Liver (tissue), 3 donors: ENCODE results near the gene TBC1D24.

ENCODE experiments used
- ATF3 ChIP-seq: IDR thresholded peaks from 2 replicates; pipeline ENCODE4 v1.6.1; 2016; ENCODE audit warnings: antibody characterized with exemption
- FOXA1 ChIP-seq: IDR thresholded peaks from 2 replicates; pipeline ENCODE4 v1.6.1; 2016; ENCODE audit warnings: antibody characterized with exemption
- FOXA2 ChIP-seq: IDR thresholded peaks from 2 replicates; pipeline ENCODE4 v1.6.1; 2016; ENCODE audit warnings: antibody characterized with exemption
- GABPA ChIP-seq, 2 donors: IDR thresholded peaks in 1 of 2; conservative IDR thresholded peaks in 1 of 2; 2 replicates each; pipeline ENCODE4 v1.6.1; 2016; ENCODE audit warnings: antibody characterized with exemption in 2 of 2, mild to moderate bottlenecking in 1 of 2, moderate library complexity in 1 of 2
- JUND ChIP-seq, 2 donors: IDR thresholded peaks; 2 replicates each; pipeline ENCODE4 v1.6.1; 2016; ENCODE audit warnings: antibody characterized with exemption in 2 of 2
- RAD21 ChIP-seq, 2 donors: IDR thresholded peaks; 2 replicates each; pipeline ENCODE4 v1.6.1; 2016; ENCODE audit warnings: antibody characterized with exemption in 2 of 2, mild to moderate bottlenecking in 2 of 2
- REST ChIP-seq: IDR thresholded peaks from 2 replicates; pipeline ENCODE4 v1.6.1; 2016; ENCODE audit warnings: antibody characterized with exemption, mild to moderate bottlenecking
- SP1 ChIP-seq: IDR thresholded peaks from 2 replicates; pipeline ENCODE4 v1.6.1; 2018; ENCODE audit warnings: antibody characterized with exemption, mild to moderate bottlenecking
- TAF1 ChIP-seq: conservative IDR thresholded peaks from 2 replicates; pipeline ENCODE4 v1.6.1; 2016; ENCODE audit warnings: antibody characterized with exemption, mild to moderate bottlenecking
- TF ChIP-seq, protein P1 (sequence below): fragments of 150-350 bp; IDR thresholded peaks from 2 replicates; pipeline ENCODE4 v1.5.1; 2017; ENCODE audit warnings: improper control_type of control experiment, low read depth, low read length; ENCODE audit not compliant: missing input control
- TF ChIP-seq, protein P2 (sequence below): IDR thresholded peaks from 2 replicates; pipeline ENCODE4 v1.6.1; 2016; ENCODE audit warnings: antibody characterized with exemption
- TF ChIP-seq, protein P3 (sequence below): IDR thresholded peaks from 2 replicates; pipeline ENCODE4 v1.6.1; 2016; ENCODE audit warnings: antibody characterized with exemption
- donor health status: healthy.
- donor health status: healthy.

DNA sequence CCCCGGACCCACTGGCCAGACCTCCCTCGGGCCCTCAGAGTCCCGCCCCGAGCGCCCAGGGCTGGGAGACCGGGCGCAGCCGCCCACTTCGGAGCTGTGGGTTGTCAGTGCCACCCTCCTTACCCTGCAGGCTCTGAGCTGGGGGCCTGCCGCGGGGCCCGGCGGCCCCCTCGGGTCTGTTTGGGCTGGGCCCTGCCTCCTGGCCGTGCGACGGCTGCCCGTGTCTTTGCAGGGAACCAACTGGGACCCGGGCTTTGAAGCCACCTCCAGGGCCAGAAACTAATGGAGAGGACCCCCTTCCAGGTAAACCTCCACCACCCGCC lies 14.6 kb upstream of the TBC1D24 start:
- TF ChIP-seq GABPA (IDR thresholded peaks at IDR 0.05 in 1 of 2, conservative IDR thresholded peaks at IDR 0.05 in 1 of 2) (no peak), TAF1 (no peak), REST (no peak), JUND (IDR thresholded peaks at IDR 0.05) (no peak), RAD21 (IDR thresholded peaks at IDR 0.05) (no peak), SP1 (no peak), FOXA1 (no peak), FOXA2 (no peak), ATF3 (no peak)
- TF ChIP-seq, protein P1, sequence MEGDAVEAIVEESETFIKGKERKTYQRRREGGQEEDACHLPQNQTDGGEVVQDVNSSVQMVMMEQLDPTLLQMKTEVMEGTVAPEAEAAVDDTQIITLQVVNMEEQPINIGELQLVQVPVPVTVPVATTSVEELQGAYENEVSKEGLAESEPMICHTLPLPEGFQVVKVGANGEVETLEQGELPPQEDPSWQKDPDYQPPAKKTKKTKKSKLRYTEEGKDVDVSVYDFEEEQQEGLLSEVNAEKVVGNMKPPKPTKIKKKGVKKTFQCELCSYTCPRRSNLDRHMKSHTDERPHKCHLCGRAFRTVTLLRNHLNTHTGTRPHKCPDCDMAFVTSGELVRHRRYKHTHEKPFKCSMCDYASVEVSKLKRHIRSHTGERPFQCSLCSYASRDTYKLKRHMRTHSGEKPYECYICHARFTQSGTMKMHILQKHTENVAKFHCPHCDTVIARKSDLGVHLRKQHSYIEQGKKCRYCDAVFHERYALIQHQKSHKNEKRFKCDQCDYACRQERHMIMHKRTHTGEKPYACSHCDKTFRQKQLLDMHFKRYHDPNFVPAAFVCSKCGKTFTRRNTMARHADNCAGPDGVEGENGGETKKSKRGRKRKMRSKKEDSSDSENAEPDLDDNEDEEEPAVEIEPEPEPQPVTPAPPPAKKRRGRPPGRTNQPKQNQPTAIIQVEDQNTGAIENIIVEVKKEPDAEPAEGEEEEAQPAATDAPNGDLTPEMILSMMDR: no peak
- TF ChIP-seq, protein P2, sequence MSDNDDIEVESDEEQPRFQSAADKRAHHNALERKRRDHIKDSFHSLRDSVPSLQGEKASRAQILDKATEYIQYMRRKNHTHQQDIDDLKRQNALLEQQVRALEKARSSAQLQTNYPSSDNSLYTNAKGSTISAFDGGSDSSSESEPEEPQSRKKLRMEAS: no peak
- TF ChIP-seq, protein P3, sequence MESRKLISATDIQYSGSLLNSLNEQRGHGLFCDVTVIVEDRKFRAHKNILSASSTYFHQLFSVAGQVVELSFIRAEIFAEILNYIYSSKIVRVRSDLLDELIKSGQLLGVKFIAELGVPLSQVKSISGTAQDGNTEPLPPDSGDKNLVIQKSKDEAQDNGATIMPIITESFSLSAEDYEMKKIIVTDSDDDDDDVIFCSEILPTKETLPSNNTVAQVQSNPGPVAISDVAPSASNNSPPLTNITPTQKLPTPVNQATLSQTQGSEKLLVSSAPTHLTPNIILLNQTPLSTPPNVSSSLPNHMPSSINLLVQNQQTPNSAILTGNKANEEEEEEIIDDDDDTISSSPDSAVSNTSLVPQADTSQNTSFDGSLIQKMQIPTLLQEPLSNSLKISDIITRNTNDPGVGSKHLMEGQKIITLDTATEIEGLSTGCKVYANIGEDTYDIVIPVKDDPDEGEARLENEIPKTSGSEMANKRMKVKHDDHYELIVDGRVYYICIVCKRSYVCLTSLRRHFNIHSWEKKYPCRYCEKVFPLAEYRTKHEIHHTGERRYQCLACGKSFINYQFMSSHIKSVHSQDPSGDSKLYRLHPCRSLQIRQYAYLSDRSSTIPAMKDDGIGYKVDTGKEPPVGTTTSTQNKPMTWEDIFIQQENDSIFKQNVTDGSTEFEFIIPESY: no peak
